Uterus (tissue), 4 donors: Measurements from ENCODE around the gene SUGCT. TPM values are rescaled to one million over a fixed set of nuclear protein-coding genes. Genes with fewer than 3 reads are reported as not detected.

ENCODE experiments used
- DNase-seq, 2 donors: peaks; one replicate each; pipeline ENCODE4 v3.0.0-alpha.2; 2019 to 2020
- H3K27ac ChIP-seq, 2 donors: fragments of 200-600 bp; sonication (generic); 1 replicate in 1 of 2; 2 replicates in 1 of 2; pipeline ENCODE4 v1.5.1; 2016 to 2018
- H3K27me3 ChIP-seq, 2 donors: fragments of 200-600 bp; sonication (generic); one replicate each; pipeline ENCODE4 v1.5.1; 2018 to 2019; ENCODE audit warnings: control low read depth in 1 of 2
- H3K36me3 ChIP-seq, 2 donors: fragments of 200-600 bp; sonication (generic); one replicate each; pipeline ENCODE4 v1.5.1; 2019; ENCODE audit warnings: control low read depth in 1 of 2
- H3K4me1 ChIP-seq, 2 donors: fragments of 200-600 bp; sonication (generic); one replicate each; pipeline ENCODE4 v1.5.1; 2018 to 2019; ENCODE audit warnings: control low read depth in 1 of 2
- H3K4me3 ChIP-seq, 2 donors: fragments of 200-600 bp; sonication (generic); 1 replicate in 1 of 2; 2 replicates in 1 of 2; pipeline ENCODE4 v1.5.1; 2018 to 2019; ENCODE audit warnings: mild to moderate bottlenecking in 1 of 2
- H3K9me3 ChIP-seq, 2 donors: fragments of 200-600 bp; sonication (generic); one replicate each; pipeline ENCODE4 v1.5.1; 2019; ENCODE audit warnings: control low read depth in 1 of 2
- POLR2A ChIP-seq, 2 donors: fragments of 450-650 bp; IDR thresholded peaks; one replicate each; pipeline ENCODE4 v1.6.1; 2016; ENCODE audit warnings: antibody characterized with exemption in 2 of 2, mild to moderate bottlenecking in 1 of 2, moderate library complexity in 1 of 2
- intact Hi-C: fragments of 100-400 bp; cut with DNase I; formaldehyde crosslinking; loops from one replicate; pipeline ENCODE4 v1.15.1; 2023; ENCODE audit warnings: low total_unique reads
- total RNA-seq, 4 donors: library from RNA; depleted of rRNA in 3 of 4; stranded (reverse); fragments of >200 nt in 3 of 4; gene quantifications; one replicate each; pipeline versions ENCODE4 v1.1.0 to v1.2.4, GENCODE V29; 2014 to 2023
- TF ChIP-seq, protein P1 (sequence below), 4 experiments: fragments of 200-600 bp in 2 of 4; fragments of 450-650 bp in 2 of 4; sonication (generic) in 2 of 4; IDR thresholded peaks; one replicate each; pipeline ENCODE4 v1.5.1; 2016 to 2019; ENCODE audit warnings: antibody characterized with exemption in 4 of 4, mild to moderate bottlenecking in 2 of 4, moderate library complexity in 1 of 4
- donor health status: DM: yes; HTN: yes; CAD: no.

SUGCT gene
- total RNA-seq, 4 donors from 2014 or later, result 2.0 to 9.6 (median 6.3) TPM; not detected in 1

DNA sequence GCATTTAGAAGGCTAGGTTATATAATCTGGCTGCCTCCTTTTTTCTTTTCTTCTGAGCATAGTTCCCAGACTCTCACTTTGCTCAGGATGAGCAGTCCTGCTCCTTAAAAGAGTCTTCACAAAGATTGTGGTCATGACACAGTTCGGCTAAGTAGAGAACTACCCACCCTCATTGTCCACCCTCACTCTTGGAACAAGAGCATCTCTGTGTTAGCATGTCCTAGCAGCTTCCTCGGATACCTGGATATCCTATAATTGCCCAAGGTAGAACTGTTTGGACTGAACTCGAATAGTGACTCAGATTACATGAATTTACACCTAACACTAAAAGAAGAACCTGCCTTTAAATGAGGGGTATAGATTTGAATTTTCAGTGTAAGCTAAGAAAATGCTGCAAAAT, 572.0 kb downstream of the SUGCT start:
- Histone ChIP-seq H3K4me3 (no peak overlapping the region), H3K27me3 (no peaks in the 10 kb centered on the region), H3K4me1 (no peaks in the 10 kb centered on the region), H3K27ac (no peak overlapping the region), H3K9me3 (no peaks in the 10 kb centered on the region), H3K36me3 (no peaks in the 10 kb centered on the region)
- no peak for DNase-seq
- TF ChIP-seq POLR2A (IDR thresholded peaks at IDR 0.05), result no peak
- intact Hi-C loops, result no loop called here

DNA sequence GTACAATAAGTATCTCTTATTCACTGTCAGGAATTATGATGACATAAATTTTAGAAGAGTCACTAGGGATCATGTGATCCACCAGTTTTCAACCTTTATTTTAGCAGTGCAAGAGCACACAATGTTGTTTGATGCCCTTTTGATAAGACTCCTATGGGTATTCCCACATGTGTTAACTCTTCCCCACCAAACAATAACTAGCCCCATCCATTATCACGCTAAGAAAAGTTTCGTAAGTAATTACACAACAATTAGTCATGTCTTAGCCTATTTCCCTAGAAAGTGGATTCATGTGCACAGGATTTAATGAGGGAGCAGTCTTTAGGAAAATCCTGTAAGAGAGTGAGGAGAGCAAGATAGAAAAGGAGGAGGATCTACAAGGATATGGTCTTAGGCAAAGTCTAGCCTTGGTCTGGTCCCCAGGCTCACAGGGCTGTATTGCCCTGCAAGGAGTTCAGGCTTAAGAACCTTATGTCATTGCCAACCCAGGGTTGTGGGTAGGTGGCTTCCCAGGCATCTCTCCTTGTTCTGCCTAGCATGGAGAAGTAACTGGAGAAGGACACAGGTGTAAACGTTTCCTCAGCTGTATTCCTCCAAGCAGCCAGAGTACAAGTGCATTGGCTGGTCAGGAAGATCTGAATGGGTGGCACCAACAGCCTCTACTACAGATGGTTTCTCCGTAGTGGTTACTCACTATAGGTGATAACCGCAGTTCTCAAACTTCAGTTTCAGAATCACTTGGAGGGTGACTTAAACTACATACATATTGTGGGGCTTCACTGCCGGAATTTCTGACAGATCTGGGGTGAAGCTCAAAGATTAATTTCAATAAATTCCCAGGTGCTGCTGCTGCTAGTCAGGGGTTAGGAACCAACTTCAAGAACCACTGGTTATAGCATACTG, 574.5 kb downstream of the SUGCT start:
- no peaks in the 10 kb centered on the region for H3K4me1 ChIP-seq
- DNase-seq, result no peak
- H3K36me3 ChIP-seq, result no peaks in the 10 kb centered on the region
- no peaks in the 10 kb centered on the region for H3K27me3 ChIP-seq
- no peak overlapping the region for H3K4me3 ChIP-seq
- H3K27ac ChIP-seq, result no peak overlapping the region
- TF ChIP-seq, protein P1, sequence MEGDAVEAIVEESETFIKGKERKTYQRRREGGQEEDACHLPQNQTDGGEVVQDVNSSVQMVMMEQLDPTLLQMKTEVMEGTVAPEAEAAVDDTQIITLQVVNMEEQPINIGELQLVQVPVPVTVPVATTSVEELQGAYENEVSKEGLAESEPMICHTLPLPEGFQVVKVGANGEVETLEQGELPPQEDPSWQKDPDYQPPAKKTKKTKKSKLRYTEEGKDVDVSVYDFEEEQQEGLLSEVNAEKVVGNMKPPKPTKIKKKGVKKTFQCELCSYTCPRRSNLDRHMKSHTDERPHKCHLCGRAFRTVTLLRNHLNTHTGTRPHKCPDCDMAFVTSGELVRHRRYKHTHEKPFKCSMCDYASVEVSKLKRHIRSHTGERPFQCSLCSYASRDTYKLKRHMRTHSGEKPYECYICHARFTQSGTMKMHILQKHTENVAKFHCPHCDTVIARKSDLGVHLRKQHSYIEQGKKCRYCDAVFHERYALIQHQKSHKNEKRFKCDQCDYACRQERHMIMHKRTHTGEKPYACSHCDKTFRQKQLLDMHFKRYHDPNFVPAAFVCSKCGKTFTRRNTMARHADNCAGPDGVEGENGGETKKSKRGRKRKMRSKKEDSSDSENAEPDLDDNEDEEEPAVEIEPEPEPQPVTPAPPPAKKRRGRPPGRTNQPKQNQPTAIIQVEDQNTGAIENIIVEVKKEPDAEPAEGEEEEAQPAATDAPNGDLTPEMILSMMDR (IDR thresholded peaks at IDR 0.05), result no peak
- TF ChIP-seq POLR2A (IDR thresholded peaks at IDR 0.05), result no peak
- no peaks in the 10 kb centered on the region for H3K9me3 ChIP-seq
- intact Hi-C loops, result no loop called here

DNA sequence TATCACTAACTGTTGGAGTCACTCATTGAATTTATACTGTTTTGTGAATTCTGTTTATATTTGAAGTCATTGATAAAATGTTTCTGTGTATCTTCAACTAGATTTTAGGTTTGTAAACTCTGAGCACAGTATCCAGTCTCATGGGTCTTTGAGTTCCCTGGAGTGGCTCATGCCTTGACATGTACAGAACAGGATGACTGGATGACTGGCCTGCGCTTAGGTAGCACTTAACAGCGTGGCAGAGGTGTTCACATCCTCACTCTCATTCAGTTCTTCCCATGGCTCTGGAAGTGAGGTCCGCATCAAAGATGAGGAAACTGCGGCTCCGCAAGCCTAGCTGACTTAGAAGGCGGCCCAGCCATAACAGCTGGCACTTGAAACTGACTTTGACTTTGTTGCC, 576.9 kb downstream of the SUGCT start:
- Histone ChIP-seq H3K36me3 (no peaks in the 10 kb centered on the region), H3K4me3 (no peak overlapping the region), H3K4me1 (no peaks in the 10 kb centered on the region), H3K27me3 (no peaks in the 10 kb centered on the region), H3K9me3 (no peaks in the 10 kb centered on the region), H3K27ac (no peak overlapping the region)
- no peak for TF ChIP-seq POLR2A (IDR thresholded peaks at IDR 0.05)
- TF ChIP-seq, protein P1 (IDR thresholded peaks at IDR 0.05), result no peak
- intact Hi-C loops, result no loop called here
- no peak for DNase-seq

DNA sequence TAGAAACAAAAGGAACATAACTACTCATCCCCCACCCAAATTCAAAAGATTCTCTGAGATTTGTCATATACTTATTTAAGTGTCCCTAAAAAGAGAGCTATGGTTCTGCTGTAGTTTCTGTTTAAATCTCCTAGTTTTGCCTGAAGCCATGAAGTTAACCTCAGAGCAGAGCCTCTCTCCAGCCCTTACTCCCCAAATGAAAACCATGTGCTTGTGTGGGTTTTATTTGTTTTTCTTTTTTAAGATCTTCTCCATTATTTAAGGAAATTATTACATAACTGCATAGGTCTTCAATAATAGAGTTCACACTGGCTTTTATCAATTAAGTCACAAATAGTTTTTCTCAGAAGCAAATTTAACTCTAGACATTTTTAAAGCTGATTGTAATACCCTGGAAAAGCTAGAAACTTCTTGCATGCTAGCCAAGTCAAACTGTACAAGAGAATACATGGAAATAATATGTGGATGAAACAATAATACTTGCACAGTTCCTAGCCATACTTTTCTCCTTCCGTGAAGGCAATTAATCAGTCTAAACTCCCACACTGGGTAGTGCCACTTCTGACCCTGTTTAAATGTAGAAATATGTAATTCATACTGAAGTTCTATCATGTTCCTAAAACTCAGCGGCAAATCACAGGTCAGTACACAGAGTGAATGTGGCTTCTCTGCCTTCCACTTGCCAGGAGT, 579.7 kb downstream of the SUGCT start:
- no peaks in the 10 kb centered on the region for H3K9me3 ChIP-seq
- no peak overlapping the region for H3K27ac ChIP-seq
- intact Hi-C loops, result no loop called here
- no peaks in the 10 kb centered on the region for H3K4me1 ChIP-seq
- no peaks in the 10 kb centered on the region for H3K36me3 ChIP-seq
- no peak for TF ChIP-seq POLR2A (IDR thresholded peaks at IDR 0.05)
- TF ChIP-seq, protein P1 (IDR thresholded peaks at IDR 0.05), result no peak
- H3K4me3 ChIP-seq, result no peak overlapping the region
- no peak for DNase-seq
- H3K27me3 ChIP-seq, result no peaks in the 10 kb centered on the region

DNA sequence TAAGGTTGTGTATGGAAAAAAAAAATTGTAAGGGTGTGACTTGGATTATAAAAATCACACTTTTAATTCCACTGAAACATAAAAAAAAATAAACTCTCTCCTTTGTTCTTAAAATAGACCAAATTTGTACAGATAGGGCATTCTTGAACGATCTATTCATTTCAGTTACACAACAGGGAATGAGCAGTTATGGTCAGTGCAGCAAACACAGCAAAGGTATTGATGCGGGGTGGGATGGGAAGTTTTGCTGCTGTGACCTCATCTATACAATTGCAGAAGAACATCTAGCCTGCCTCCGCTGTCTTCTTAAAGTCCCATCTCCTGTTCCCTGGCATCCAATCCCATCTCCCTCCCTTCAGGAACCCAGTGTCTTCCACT, 580.2 kb downstream of the SUGCT start:
- no peaks in the 10 kb centered on the region for H3K4me1 ChIP-seq
- H3K27me3 ChIP-seq, result no peaks in the 10 kb centered on the region
- H3K36me3 ChIP-seq, result no peaks in the 10 kb centered on the region
- no peak for DNase-seq
- no peak for TF ChIP-seq POLR2A (IDR thresholded peaks at IDR 0.05)
- TF ChIP-seq, protein P1 (IDR thresholded peaks at IDR 0.05), result no peak
- H3K4me3 ChIP-seq, result no peak overlapping the region
- intact Hi-C loops, result no loop called here
- H3K27ac ChIP-seq, result no peak overlapping the region
- H3K9me3 ChIP-seq, result no peaks in the 10 kb centered on the region
